OCI-LY1 (cell line): ENCODE data around the gene PRRT1.

Experiments
- H2AFZ ChIP-seq: fragments of 200-600 bp; sonication (generic), shearing (Covaris generic); 2 replicates; pipeline ENCODE4 v1.6.0; 2014; ENCODE audit warnings: antibody characterized with exemption, mild to moderate bottlenecking, low read length
- H3F3A ChIP-seq: fragments of 200-600 bp; sonication (generic), shearing (Covaris generic); 2 replicates; pipeline ENCODE4 v1.6.0; 2014; ENCODE audit warnings: mild to moderate bottlenecking, antibody characterized with exemption, low read length, moderate library complexity; ENCODE audit not compliant: insufficient read depth
- H3K27ac ChIP-seq: fragments of 200-600 bp; sonication (generic); 2 replicates; pipeline ENCODE4 v1.5.1; 2014; ENCODE audit warnings: low read length, mixed run types, mild to moderate bottlenecking, low read depth; ENCODE audit not compliant: poor library complexity, severe bottlenecking
- H3K27me3 ChIP-seq: fragments of 200-600 bp; sonication (generic); 2 replicates; pipeline ENCODE4 v1.6.0; 2014; ENCODE audit warnings: antibody characterized with exemption, mild to moderate bottlenecking, low read length, moderate library complexity; ENCODE audit not compliant: insufficient read depth
- H3K36me3 ChIP-seq: fragments of 200-600 bp; sonication (generic); 2 replicates; pipeline ENCODE4 v1.6.1; 2014; ENCODE audit warnings: mild to moderate bottlenecking, antibody characterized with exemption, low read length, moderate library complexity, mixed read lengths; ENCODE audit not compliant: insufficient read depth
- H3K4me1 ChIP-seq: fragments of 200-600 bp; sonication (generic); 2 replicates; pipeline ENCODE4 v1.5.1; 2014; ENCODE audit warnings: mild to moderate bottlenecking, low read length, moderate library complexity; ENCODE audit not compliant: insufficient read depth, severe bottlenecking
- H3K4me2 ChIP-seq: fragments of 200-600 bp; sonication (generic), shearing (Covaris generic); 2 replicates; pipeline ENCODE4 v1.6.1; 2014; ENCODE audit warnings: low read length
- H3K4me3 ChIP-seq: fragments of 200-600 bp; sonication (generic); 2 replicates; pipeline ENCODE4 v1.5.1; 2014; ENCODE audit warnings: low read length, low read depth, mild to moderate bottlenecking, mixed read lengths; ENCODE audit not compliant: poor library complexity, severe bottlenecking
- H3K79me2 ChIP-seq: fragments of 200-600 bp; shearing (Covaris generic); 2 replicates; pipeline ENCODE4 v1.6.1; 2016; ENCODE audit warnings: mixed run types, low read length, mixed read lengths; ENCODE audit not compliant: insufficient read depth
- H3K9ac ChIP-seq: fragments of 200-600 bp; sonication (generic), shearing (Covaris generic); 2 replicates; pipeline ENCODE4 v1.6.1; 2014; ENCODE audit warnings: mild to moderate bottlenecking, low read length, mixed read lengths
- H3K9me2 ChIP-seq: fragments of 200-600 bp; sonication (generic), shearing (Covaris generic); 2 replicates; pipeline ENCODE4 v1.6.1; 2014; ENCODE audit warnings: low read depth, mild to moderate bottlenecking, low read length, mixed read lengths
- H3K9me3 ChIP-seq: fragments of 200-600 bp; shearing (Covaris generic); 2 replicates; pipeline ENCODE4 v1.6.1; 2014; ENCODE audit warnings: low read length, mixed read lengths
- H4K20me1 ChIP-seq: fragments of 200-600 bp; sonication (generic), shearing (Covaris generic); 2 replicates; pipeline ENCODE4 v1.6.0; 2016; ENCODE audit warnings: mild to moderate bottlenecking, low read length; ENCODE audit not compliant: insufficient read depth
- CTCF ChIP-seq: fragments of 200-600 bp; sonication (generic), shearing (Covaris generic); IDR thresholded peaks from 2 replicates; pipeline ENCODE4 v1.5.1; 2017; ENCODE audit warnings: mild to moderate bottlenecking, antibody characterized with exemption, low read length, moderate library complexity, mixed read lengths
- EZH2 ChIP-seq: fragments of 200-600 bp; sonication (generic), shearing (Covaris generic); IDR thresholded peaks from 2 replicates; pipeline ENCODE4 v1.8.0; 2017; ENCODE audit warnings: borderline replicate concordance, mixed run types, mild to moderate bottlenecking, antibody characterized with exemption, low read length, moderate library complexity, mixed read lengths

The PRRT1 gene

GRCh38 chr6:32192608-32193039, 40.9 kb upstream of the PRRT1 start, which contains the start of gene GPSM3:
TSS of gene GPSM3 (minus strand) at chr6:32192643. CDS start at chr6:32192513, 130 bp downstream.
- Histone ChIP-seq H4K20me1 (no peaks in the 10 kb centered on the region), H3K9me3 (no peaks in the 10 kb centered on the region), H3K27me3 (no peaks in the 10 kb centered on the region), H3K79me2 (no peaks in the 10 kb centered on the region), H3K36me3 (peaks cover 7% of the 10 kb centered on the region; the same call in 1 of the 2 replicates), H3K9ac (peak within 1 kb of the TSS; percentile 86), H3K4me1 (peaks cover 65% of the 10 kb centered on the region), H3K4me3 (peak within 1 kb of the TSS; percentile 73), H3K27ac (peak within 1 kb of the TSS; percentile 88), H2AFZ (peak within 1 kb of the TSS; percentile 54; the same call in 1 of the 2 replicates), H3F3A (0 out of 2 replicates have a peak, but pooled peaks cover 3% of the 10 kb centered on the region), H3K4me2 (peak within 1 kb of the TSS; percentile 86), H3K9me2 (no peaks in the 10 kb centered on the region)
- TF ChIP-seq CTCF (no peak), EZH2 (no peak)

DNA sequence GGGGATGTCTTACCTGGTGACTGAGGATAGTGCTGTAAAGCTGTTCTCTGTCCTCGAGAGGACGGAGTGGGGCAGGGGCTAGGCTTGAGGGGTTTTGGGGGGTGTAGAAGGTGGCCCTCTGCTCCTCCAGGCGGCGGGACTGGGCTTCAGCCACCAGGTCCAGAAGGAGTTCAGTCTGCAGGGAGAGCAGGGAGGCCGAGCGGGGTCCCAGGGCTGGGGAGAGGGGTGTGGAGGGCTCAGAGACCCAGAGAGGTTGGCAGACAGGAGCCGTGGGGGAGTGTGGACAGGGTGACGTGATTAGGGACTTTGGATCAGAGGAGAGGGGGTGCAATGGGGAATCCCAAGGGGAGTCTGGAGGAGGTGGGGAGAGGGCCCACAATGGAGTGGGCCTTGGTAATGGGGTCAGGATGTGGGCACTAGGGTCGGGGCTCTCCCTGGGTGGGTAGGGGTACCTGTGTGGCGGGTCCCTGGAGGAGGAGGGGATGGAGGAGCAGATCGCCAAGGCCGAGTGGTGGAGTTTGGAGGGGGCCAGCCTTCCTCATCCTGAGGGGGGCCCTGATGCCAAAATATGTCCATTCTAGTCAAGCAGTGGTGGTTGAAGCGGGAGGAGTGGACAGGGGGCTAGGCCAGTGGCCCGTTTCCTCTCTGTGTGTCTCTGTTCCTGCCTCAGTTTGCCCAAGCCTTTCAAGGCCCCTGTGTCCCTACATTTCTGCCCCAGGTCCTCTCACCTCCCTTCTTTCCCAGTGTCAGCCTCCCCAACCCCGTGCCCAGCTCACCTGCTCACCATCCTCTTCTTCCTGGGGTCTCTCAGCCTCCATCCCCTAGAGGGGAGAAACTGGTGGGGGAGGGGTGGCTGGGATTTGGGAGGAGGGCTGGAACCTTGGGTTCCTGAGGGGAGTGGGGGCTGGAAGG, 40.2 kb upstream of the PRRT1 start:
- H2AFZ ChIP-seq = no peak overlapping the region
- H3K79me2 ChIP-seq = no peaks in the 10 kb centered on the region
- no peaks in the 10 kb centered on the region for H3K27me3 ChIP-seq
- TF ChIP-seq EZH2 (no peak), CTCF (no peak)
- H4K20me1 ChIP-seq = no peaks in the 10 kb centered on the region
- 0 out of 2 replicates have a peak, but pooled peaks cover 3% of the 10 kb centered on the region for H3F3A ChIP-seq
- H3K36me3 ChIP-seq = peaks cover 14% of the 10 kb centered on the region; the same call in 1 of the 2 replicates
- H3K27ac ChIP-seq = peak overlapping the region; percentile 88
- H3K9ac ChIP-seq = peak overlapping the region; percentile 86
- H3K4me2 ChIP-seq = peak overlapping the region; percentile 86
- H3K9me3 ChIP-seq = no peaks in the 10 kb centered on the region
- peak overlapping the region; percentile 73 for H3K4me3 ChIP-seq
- peaks cover 58% of the 10 kb centered on the region for H3K4me1 ChIP-seq
- H3K9me2 ChIP-seq = no peaks in the 10 kb centered on the region

GRCh38 chr6:32190911-32191677, 39.4 kb upstream of the PRRT1 start:
- Histone ChIP-seq H3K4me3 (peak overlapping the region; percentile 73), H3K9ac (peak overlapping the region; percentile 86), H3K27me3 (no peaks in the 10 kb centered on the region), H4K20me1 (no peaks in the 10 kb centered on the region), H3K9me2 (no peaks in the 10 kb centered on the region), H3K9me3 (no peaks in the 10 kb centered on the region), H2AFZ (no peak overlapping the region), H3K27ac (peak overlapping the region; percentile 88), H3K4me1 (peaks cover 50% of the 10 kb centered on the region), H3K36me3 (peaks cover 23% of the 10 kb centered on the region; the same call in 1 of the 2 replicates), H3K79me2 (no peaks in the 10 kb centered on the region), H3K4me2 (peak overlapping the region; percentile 86), H3F3A (0 out of 2 replicates have a peak, but pooled peaks cover 3% of the 10 kb centered on the region)
- no peak for TF ChIP-seq CTCF
